Stomach smooth muscle (tissue), 2 donors: ENCODE results near the gene NSG2.
"Not testable (repeated sequence)": the region's sequence is repeated elsewhere in the genome, so short reads cannot be mapped to it uniquely, and the experiment has no call there.

Experiments
- H3K27ac ChIP-seq: one replicate; pipeline ENCODE4 v1.7.0; 2013; ENCODE audit warnings: mild to moderate bottlenecking, low read length, inconsistent platforms
- H3K27me3 ChIP-seq, 2 donors: one replicate each; pipeline ENCODE4 v1.7.0; 2013; ENCODE audit warnings: low read length in 2 of 2; ENCODE audit not compliant: insufficient read depth in 2 of 2, control insufficient read depth in 1 of 2
- H3K36me3 ChIP-seq, 2 donors: one replicate each; pipeline ENCODE4 v1.7.0; 2013; ENCODE audit warnings: low read length in 2 of 2; ENCODE audit not compliant: control insufficient read depth in 2 of 2, insufficient read depth in 2 of 2
- H3K4me1 ChIP-seq: one replicate; pipeline ENCODE4 v1.7.0; 2013; ENCODE audit warnings: low read length; ENCODE audit not compliant: control insufficient read depth, insufficient read depth
- H3K4me3 ChIP-seq, 2 donors: one replicate each; pipeline ENCODE4 v1.7.0; 2013; ENCODE audit warnings: low read length in 2 of 2
- H3K9ac ChIP-seq, 2 donors: one replicate each; pipeline ENCODE4 v1.7.0; 2013; ENCODE audit warnings: low read length in 2 of 2, mild to moderate bottlenecking in 1 of 2
- H3K9me3 ChIP-seq, 2 donors: one replicate each; pipeline ENCODE4 v1.7.0; 2013; ENCODE audit warnings: low read length in 2 of 2; ENCODE audit not compliant: control insufficient read depth in 2 of 2
- donor health status: healthy.
- donor health status: Pancreatic carcinoma.

Gene NSG2

GRCh38 chr5:174120401-174121005 is 75.0 kb downstream of the NSG2 start:
- no peak overlapping the region for H3K27ac ChIP-seq
- no peaks in the 10 kb centered on the region for H3K36me3 ChIP-seq
- peaks cover 3% of the 10 kb centered on the region for H3K4me1 ChIP-seq
- no peak overlapping the region for H3K4me3 ChIP-seq
- peaks cover under 1 to 5% of the 10 kb centered on the region in 2 donors for H3K9me3 ChIP-seq
- H3K27me3 ChIP-seq: no peaks in the 10 kb centered on the region
- no peak overlapping the region for H3K9ac ChIP-seq

- Histone ChIP-seq H3K27ac (no peak overlapping the region), H3K9ac (no peak overlapping the region), H3K4me1 (no peaks in the 10 kb centered on the region), H3K9me3 (peaks cover 3 to 14% of the 10 kb centered on the region in 2 donors), H3K36me3 (no peaks in the 10 kb centered on the region), H3K4me3 (no peak overlapping the region), H3K27me3 (peaks cover 0 to 4% of the 10 kb centered on the region in 2 donors)
Measured at GRCh38 chr5:174134545-174134944, 89.0 kb downstream of the NSG2 start.

GRCh38 chr5:174139623-174140022 is 94.1 kb downstream of the NSG2 start:
- H3K27ac ChIP-seq: no peak overlapping the region
- no peak overlapping the region for H3K4me3 ChIP-seq
- H3K9me3 ChIP-seq: peaks cover 0 to under 1% of the 10 kb centered on the region in 2 donors
- no peaks in the 10 kb centered on the region for H3K4me1 ChIP-seq
- H3K9ac ChIP-seq: no peak overlapping the region
- H3K36me3 ChIP-seq: no peaks in the 10 kb centered on the region
- peaks cover 0 to 4% of the 10 kb centered on the region in 2 donors for H3K27me3 ChIP-seq

GRCh38 chr5:174140452-174141020 is 95.0 kb downstream of the NSG2 start:
- Histone ChIP-seq H3K36me3 (no peaks in the 10 kb centered on the region), H3K9me3 (no peaks in the 10 kb centered on the region), H3K4me3 (no peak overlapping the region), H3K27me3 (peaks cover 0 to 2% of the 10 kb centered on the region in 2 donors), H3K27ac (no peak overlapping the region), H3K4me1 (no peaks in the 10 kb centered on the region), H3K9ac (no peak overlapping the region)

GRCh38 chr5:174141398-174141797 is 95.9 kb downstream of the NSG2 start:
- no peaks in the 10 kb centered on the region for H3K4me1 ChIP-seq
- peaks cover 0 to under 1% of the 10 kb centered on the region in 2 donors for H3K27me3 ChIP-seq
- H3K27ac ChIP-seq: no peak overlapping the region
- H3K9me3 ChIP-seq: no peaks in the 10 kb centered on the region
- no peak overlapping the region for H3K9ac ChIP-seq
- H3K4me3 ChIP-seq: no peak overlapping the region
- no peaks in the 10 kb centered on the region for H3K36me3 ChIP-seq

GRCh38 chr5:174145091-174145490 is 99.6 kb downstream of the NSG2 start:
- Histone ChIP-seq H3K9ac (no peak overlapping the region), H3K27me3 (peaks cover 0 to 3% of the 10 kb centered on the region in 2 donors)

GRCh38 chr5:174145821-174146220 is 100.3 kb downstream of the NSG2 start:
- H3K27ac ChIP-seq: no peak overlapping the region
- no peaks in the 10 kb centered on the region for H3K36me3 ChIP-seq
- no peak overlapping the region for H3K9ac ChIP-seq
- H3K4me1 ChIP-seq: no peaks in the 10 kb centered on the region
- no peak overlapping the region for H3K4me3 ChIP-seq
- no peaks in the 10 kb centered on the region for H3K9me3 ChIP-seq
- H3K27me3 ChIP-seq: peaks cover 0 to 3% of the 10 kb centered on the region in 2 donors

More at GRCh38 chr5:174145091-174145490, 99.6 kb downstream of the NSG2 start:
- Histone ChIP-seq H3K4me3 (no peak overlapping the region), H3K9me3 (no peaks in the 10 kb centered on the region), H3K36me3 (no peaks in the 10 kb centered on the region), H3K4me1 (no peaks in the 10 kb centered on the region), H3K27ac (no peak overlapping the region)

- Histone ChIP-seq H3K27ac (no peak overlapping the region), H3K4me3 (no peak overlapping the region), H3K27me3 (peaks cover 0 to 3% of the 10 kb centered on the region in 2 donors), H3K9me3 (no peaks in the 10 kb centered on the region), H3K4me1 (no peaks in the 10 kb centered on the region), H3K36me3 (no peaks in the 10 kb centered on the region), H3K9ac (no peak overlapping the region)
Measured at GRCh38 chr5:174146556-174146955, 101.0 kb downstream of the NSG2 start.

GRCh38 chr5:174147012-174147411 is 101.5 kb downstream of the NSG2 start:
- not testable (repeated sequence) for H3K4me3 ChIP-seq, H3K27me3 ChIP-seq, H3K9me3 ChIP-seq, H3K9ac ChIP-seq, H3K4me1 ChIP-seq, H3K27ac ChIP-seq, H3K36me3 ChIP-seq

GRCh38 chr5:174147551-174147950 is 102.0 kb downstream of the NSG2 start:
- Histone ChIP-seq H3K4me1 (no peaks in the 10 kb centered on the region), H3K27ac (no peak overlapping the region), H3K36me3 (no peaks in the 10 kb centered on the region), H3K4me3 (no peak overlapping the region), H3K9me3 (no peaks in the 10 kb centered on the region), H3K9ac (no peak overlapping the region), H3K27me3 (peaks cover 0 to 3% of the 10 kb centered on the region in 2 donors)

- Histone ChIP-seq H3K9me3 (no peaks in the 10 kb centered on the region), H3K27ac (no peak overlapping the region), H3K9ac (no peak overlapping the region), H3K4me1 (no peaks in the 10 kb centered on the region), H3K36me3 (no peaks in the 10 kb centered on the region), H3K27me3 (peaks cover 0 to 3% of the 10 kb centered on the region in 2 donors), H3K4me3 (no peak overlapping the region)
Measured at GRCh38 chr5:174148721-174149120, 103.2 kb downstream of the NSG2 start.
